Immature natural killer cell (primary cell): Measurements from ENCODE around the gene AXIN1. TPM values are rescaled to one million over a fixed set of nuclear protein-coding genes. Genes with fewer than 3 reads are reported as not detected.
A peak's percentile ranks its signal among the peaks of the same experiment; 100 is the strongest.
"Not testable (repeated sequence)": the region's sequence is repeated elsewhere in the genome, so short reads cannot be mapped to it uniquely, and the experiment has no call there.

ENCODE experiments used
- DNase-seq, 3 donors: peaks; one replicate each; pipeline ENCODE4 v3.0.0; 2022; ENCODE audit warnings: mixed read lengths in 1 of 3
- H3K27ac Mint-ChIP-seq, 6 donors: one replicate each; pipeline ENCODE4 v1.8.0; 2020; ENCODE audit warnings: mixed read lengths in 6 of 6, mild to moderate bottlenecking in 5 of 6, inconsistent platforms in 4 of 6, moderate library complexity in 3 of 6
- H3K27me3 Mint-ChIP-seq, 3 donors: one replicate each; pipeline ENCODE4 v1.8.0; 2020 to 2021; ENCODE audit warnings: low read depth in 3 of 3, mild to moderate bottlenecking in 3 of 3, mixed read lengths in 3 of 3, moderate library complexity in 3 of 3, inconsistent platforms in 1 of 3
- H3K36me3 Mint-ChIP-seq, 3 donors: one replicate each; pipeline ENCODE4 v1.8.0; 2020; ENCODE audit warnings: mixed read lengths in 3 of 3, inconsistent platforms in 2 of 3, mild to moderate bottlenecking in 2 of 3
- H3K4me1 Mint-ChIP-seq, 2 donors: one replicate each; pipeline ENCODE4 v1.8.0; 2020; ENCODE audit warnings: inconsistent platforms in 2 of 2, mild to moderate bottlenecking in 2 of 2, mixed read lengths in 2 of 2, moderate library complexity in 1 of 2
- H3K4me3 Mint-ChIP-seq, 5 donors: one replicate each; pipeline ENCODE4 v1.8.0; 2020; ENCODE audit warnings: mild to moderate bottlenecking in 5 of 5, mixed read lengths in 5 of 5, inconsistent platforms in 3 of 5, moderate library complexity in 3 of 5
- H3K9me3 Mint-ChIP-seq, 6 donors: one replicate each; pipeline ENCODE4 v1.8.0; 2020; ENCODE audit warnings: mild to moderate bottlenecking in 6 of 6, mixed read lengths in 6 of 6, inconsistent platforms in 4 of 6, moderate library complexity in 3 of 6
- polyA plus RNA-seq, 3 donors: library from polyadenylated mRNA; unstranded; fragments of 300-500 nt; fragmentation: Illumina TruSeq; gene quantifications; one replicate each; pipeline ENCODE4 v1.2.3, GENCODE V29; 2021

AXIN1 gene
- polyA plus RNA-seq, 3 donors from 2014 or later, result 1.9 to 12.5 (median 5.2) TPM

GRCh38 chr16:369866-370436, 17.4 kb upstream of the AXIN1 start:
- H3K27me3 Mint-ChIP-seq, result peaks cover 0 to 3% (median 0%) of the 10 kb centered on the region in 3 donors
- no peak for DNase-seq
- H3K27ac Mint-ChIP-seq, result peak overlapping the region in 1 of 6 donors; percentile 88
- no peaks in the 10 kb centered on the region for H3K9me3 Mint-ChIP-seq
- H3K4me1 Mint-ChIP-seq, result peaks cover 12 to 17% of the 10 kb centered on the region in 2 donors
- H3K36me3 Mint-ChIP-seq, result peaks cover 0 to 10% (median 7%) of the 10 kb centered on the region in 3 donors
- peak overlapping the region; percentile 21 to 88 (median 73) for H3K4me3 Mint-ChIP-seq

DNA sequence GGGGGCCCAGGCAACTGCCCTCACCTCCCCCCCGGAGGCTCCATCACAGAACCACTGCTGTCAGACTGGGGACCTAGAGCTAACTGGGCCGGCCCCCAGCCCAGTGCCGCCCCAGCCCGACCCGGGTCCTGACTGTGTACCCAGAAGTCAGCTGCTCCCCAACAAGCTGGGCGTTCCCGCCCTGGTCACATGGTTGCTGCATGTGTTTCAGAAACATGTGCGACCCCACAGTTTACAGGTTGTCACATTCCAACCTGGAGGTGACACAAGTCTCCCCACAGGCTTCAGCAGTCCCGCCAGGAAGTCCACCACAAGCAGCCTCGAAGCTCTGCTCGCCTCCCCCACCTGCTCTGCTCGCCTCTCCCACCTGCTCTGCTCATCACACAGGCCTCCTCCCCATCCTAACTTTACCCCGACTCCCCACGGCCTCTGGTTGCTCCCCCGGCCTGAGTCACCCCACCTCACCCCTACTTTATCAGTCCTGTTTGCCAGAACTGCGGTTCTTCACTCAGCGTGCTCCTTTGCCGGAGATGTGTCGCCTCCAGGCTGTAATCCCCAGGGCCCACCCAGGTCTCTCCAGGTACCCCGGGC, 16.8 kb upstream of the AXIN1 start:
- no peak overlapping the region for H3K27ac Mint-ChIP-seq
- H3K4me1 Mint-ChIP-seq, result peaks cover 12 to 17% of the 10 kb centered on the region in 2 donors
- H3K4me3 Mint-ChIP-seq, result peak overlapping the region; percentile 48 to 73 (median 60)
- H3K36me3 Mint-ChIP-seq, result peaks cover 0 to 10% (median 7%) of the 10 kb centered on the region in 3 donors
- H3K9me3 Mint-ChIP-seq, result no peaks in the 10 kb centered on the region
- H3K27me3 Mint-ChIP-seq, result peaks cover 0 to 3% (median 0%) of the 10 kb centered on the region in 3 donors
- DNase-seq, result no peak

GRCh38 chr16:368388-369158, 16.1 kb upstream of the AXIN1 start:
- Mint-ChIP-seq H3K27me3 (peaks cover 0 to 3% (median 0%) of the 10 kb centered on the region in 3 donors), H3K9me3 (no peaks in the 10 kb centered on the region), H3K4me3 (peak overlapping the region in 2 of 5 donors; percentile 60 to 69), H3K27ac (no peak overlapping the region), H3K4me1 (peaks cover 12 to 17% of the 10 kb centered on the region in 2 donors), H3K36me3 (peaks cover 0 to 10% (median 7%) of the 10 kb centered on the region in 3 donors)
- no peak for DNase-seq

- H3K27ac Mint-ChIP-seq, result peak overlapping the region in 1 of 6 donors; percentile 66
- H3K4me3 Mint-ChIP-seq, result peak overlapping the region in 1 of 5 donors; percentile 11
- peaks cover 1 to 2% (median 2%) of the 10 kb centered on the region in 3 donors for H3K27me3 Mint-ChIP-seq
- no peaks in the 10 kb centered on the region for H3K9me3 Mint-ChIP-seq
- peaks cover 13 to 17% of the 10 kb centered on the region in 2 donors for H3K4me1 Mint-ChIP-seq
- peaks cover 0 to 10% (median 7%) of the 10 kb centered on the region in 3 donors for H3K36me3 Mint-ChIP-seq
- DNase-seq, result no peak
These were observed 14.9 kb upstream of the AXIN1 start for GRCh38 chr16:367333-367903.

- peaks cover 1 to 3% (median 2%) of the 10 kb centered on the region in 3 donors for H3K27me3 Mint-ChIP-seq
- H3K4me3 Mint-ChIP-seq, result no peak overlapping the region
- no peaks in the 10 kb centered on the region for H3K9me3 Mint-ChIP-seq
- H3K27ac Mint-ChIP-seq, result no peak overlapping the region
- DNase-seq, result no peak
- H3K36me3 Mint-ChIP-seq, result peaks cover 0 to 10% (median 7%) of the 10 kb centered on the region in 3 donors
- H3K4me1 Mint-ChIP-seq, result peaks cover 18 to 19% of the 10 kb centered on the region in 2 donors
These were observed 14.0 kb upstream of the AXIN1 start for GRCh38 chr16:366476-366875.

GRCh38 chr16:364595-365491, 12.3 kb upstream of the AXIN1 start:
- Mint-ChIP-seq H3K4me3 (no peak overlapping the region), H3K27me3 (peaks cover 1 to 3% (median 2%) of the 10 kb centered on the region in 3 donors), H3K27ac (no peak overlapping the region), H3K4me1 (peaks cover 9% of the 10 kb centered on the region in 2 donors), H3K36me3 (peaks cover 0 to 7% (median 4%) of the 10 kb centered on the region in 3 donors), H3K9me3 (no peaks in the 10 kb centered on the region)
- DNase-seq, result no peak

- Mint-ChIP-seq H3K4me1 (peaks cover 5 to 7% of the 10 kb centered on the region in 2 donors), H3K27me3 (peaks cover 1 to 3% (median 2%) of the 10 kb centered on the region in 3 donors), H3K9me3 (no peaks in the 10 kb centered on the region), H3K27ac (no peak overlapping the region), H3K36me3 (peaks cover 0 to 7% (median 4%) of the 10 kb centered on the region in 3 donors), H3K4me3 (no peak overlapping the region)
- DNase-seq, result no peak
These were observed 11.4 kb upstream of the AXIN1 start for GRCh38 chr16:363766-364490.

GRCh38 chr16:363110-363765, 10.7 kb upstream of the AXIN1 start:
- peaks cover 0 to 7% (median 4%) of the 10 kb centered on the region in 3 donors for H3K36me3 Mint-ChIP-seq
- peaks cover 5 to 7% of the 10 kb centered on the region in 2 donors for H3K4me1 Mint-ChIP-seq
- H3K27me3 Mint-ChIP-seq, result peaks cover 1 to 3% (median 2%) of the 10 kb centered on the region in 3 donors
- H3K4me3 Mint-ChIP-seq, result no peak overlapping the region
- H3K9me3 Mint-ChIP-seq, result no peaks in the 10 kb centered on the region
- no peak for DNase-seq
- H3K27ac Mint-ChIP-seq, result no peak overlapping the region

DNA sequence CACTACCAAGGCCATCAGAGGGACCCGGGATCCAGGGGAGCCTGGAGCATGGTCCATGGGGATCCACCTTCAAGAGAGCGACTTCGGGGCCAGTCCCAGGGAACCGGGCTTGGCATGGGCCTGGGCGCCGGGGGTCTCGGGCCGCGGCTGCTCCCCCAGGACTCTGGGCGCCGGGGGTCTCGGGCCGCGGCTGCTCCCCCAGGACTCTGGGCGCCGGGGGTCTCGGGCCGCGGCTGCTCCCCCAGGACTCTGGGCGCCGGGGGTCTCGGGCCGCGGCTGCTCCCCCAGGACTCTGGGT, 10.1 kb upstream of the AXIN1 start:
- H3K36me3 Mint-ChIP-seq, H3K4me3 Mint-ChIP-seq, H3K27ac Mint-ChIP-seq: not testable (repeated sequence)

DNA sequence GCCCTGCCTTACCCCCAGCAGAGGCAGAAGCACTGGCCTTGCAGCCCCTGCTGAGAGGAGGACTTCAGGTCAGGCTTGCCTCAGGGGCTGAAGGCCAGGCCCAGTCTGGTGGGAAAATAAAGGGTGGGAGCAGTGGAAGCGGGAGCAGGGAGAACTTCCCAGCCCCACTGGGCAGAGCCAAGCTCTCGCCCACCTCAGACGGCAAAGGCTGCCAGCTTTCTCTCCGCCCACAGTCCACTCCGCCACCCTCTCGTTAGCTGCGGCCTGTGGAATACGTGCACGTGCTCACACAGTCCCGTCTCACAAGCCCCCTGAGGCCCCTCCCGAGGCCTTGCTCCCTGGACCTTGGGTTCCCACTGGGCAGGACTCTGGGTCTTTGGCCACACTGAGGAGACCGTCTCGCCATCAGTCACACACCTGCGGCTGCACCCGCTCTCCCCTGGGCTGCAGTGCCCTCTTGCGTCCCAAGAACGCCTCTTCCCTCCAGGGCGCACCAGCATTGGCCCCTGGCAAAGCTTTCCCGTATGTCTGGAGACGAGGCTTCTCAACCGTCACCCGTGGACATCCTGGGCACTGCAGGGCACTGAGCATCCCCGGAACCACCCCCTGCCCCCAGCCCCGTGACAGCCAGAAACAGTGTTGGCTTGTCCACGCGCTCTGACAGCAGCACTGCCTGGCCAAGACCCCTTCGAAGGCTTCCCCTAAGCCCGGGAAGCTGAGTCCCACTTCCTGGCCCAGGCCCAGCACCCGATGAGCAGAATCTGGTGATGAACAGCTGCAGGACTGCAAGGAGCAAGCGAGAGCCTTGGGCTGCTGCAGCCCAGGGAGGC, 9.6 kb upstream of the AXIN1 start:
- H3K36me3 Mint-ChIP-seq, result peaks cover 0 to 5% (median 2%) of the 10 kb centered on the region in 3 donors
- peaks cover 7 to 8% of the 10 kb centered on the region in 2 donors for H3K4me1 Mint-ChIP-seq
- H3K9me3 Mint-ChIP-seq, result no peaks in the 10 kb centered on the region
- DNase-seq, result peak; percentile 69 to 73 (median 73)
- H3K27me3 Mint-ChIP-seq, result peaks cover 1 to 3% (median 2%) of the 10 kb centered on the region in 3 donors
- peak overlapping the region in 2 of 5 donors; percentile 41 to 64 for H3K4me3 Mint-ChIP-seq
- peak overlapping the region in 3 of 6 donors; percentile 56 to 80 (median 57) for H3K27ac Mint-ChIP-seq

More for the DNA sequence above, 10.1 kb upstream of the AXIN1 start:
- H3K27me3 Mint-ChIP-seq, DNase-seq, H3K9me3 Mint-ChIP-seq, H3K4me1 Mint-ChIP-seq: not testable (repeated sequence)

DNA sequence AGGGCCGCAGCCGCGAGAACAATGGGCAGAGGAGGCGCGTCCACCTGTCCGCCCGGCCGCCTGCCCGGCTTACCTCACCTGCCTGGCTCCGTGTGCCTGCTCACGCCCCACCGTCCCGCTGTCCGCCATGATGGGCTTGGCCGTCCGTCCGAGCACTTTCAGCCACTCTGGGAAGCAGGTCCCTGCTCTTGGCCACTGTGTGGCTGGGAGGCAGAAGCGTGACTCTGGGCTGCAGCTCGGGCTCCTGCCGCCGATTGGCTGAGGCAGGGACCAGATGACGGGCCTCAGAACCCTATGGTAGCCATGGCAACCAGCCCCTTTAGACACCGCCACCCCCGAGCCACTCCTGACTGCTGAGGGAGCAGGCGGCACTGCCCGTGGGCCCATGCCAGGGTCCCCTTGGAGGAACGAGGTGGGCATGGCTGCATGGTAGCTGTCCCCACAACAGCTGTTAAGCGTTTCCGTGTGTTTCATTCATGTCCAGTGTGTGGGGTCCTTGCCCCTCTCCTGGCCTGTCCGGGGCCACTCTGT, 8.9 kb upstream of the AXIN1 start:
- Mint-ChIP-seq H3K4me1 (peaks cover 10 to 13% of the 10 kb centered on the region in 2 donors), H3K27ac (no peak overlapping the region), H3K36me3 (no peaks in the 10 kb centered on the region), H3K4me3 (no peak overlapping the region), H3K27me3 (peaks cover 1 to 3% (median 2%) of the 10 kb centered on the region in 3 donors), H3K9me3 (no peaks in the 10 kb centered on the region)
- DNase-seq, result no peak
